RWPE2 (cell line): Measurements from ENCODE around the gene INCA1.

Source experiments
- ATAC-seq: fragments of 200-7000 bp; cut with Tn5 transposase; 3 replicates; pipeline ENCODE4 v1.9.1; 2021; ENCODE audit warnings: low read depth
- DNase-seq: peaks from one replicate; pipeline ENCODE4 v3.0.0-alpha.2; 2020; ENCODE audit warnings: low spot score
- H3K27ac ChIP-seq: fragments of 450-650 bp; 2 replicates; pipeline ENCODE4 v1.5.1; 2017; ENCODE audit warnings: mild to moderate bottlenecking; ENCODE audit not compliant: poor library complexity, severe bottlenecking
- H3K27me3 ChIP-seq: fragments of 250-450 bp; sonication (Bioruptor Pico); 2 replicates; pipeline ENCODE4 v1.5.1; 2021; ENCODE audit warnings: mild to moderate bottlenecking, moderate library complexity; ENCODE audit not compliant: insufficient read depth, poor library complexity, severe bottlenecking
- H3K36me3 ChIP-seq: fragments of 250-450 bp; sonication (Bioruptor Pico); 2 replicates; pipeline ENCODE4 v1.5.1; 2020; ENCODE audit warnings: low read depth, mild to moderate bottlenecking, moderate library complexity
- H3K4me1 ChIP-seq: fragments of 250-450 bp; sonication (Bioruptor Pico); 2 replicates; pipeline ENCODE4 v1.5.1; 2021; ENCODE audit warnings: mild to moderate bottlenecking, moderate library complexity; ENCODE audit not compliant: insufficient read depth, poor library complexity, severe bottlenecking
- H3K4me3 ChIP-seq: fragments of 250-450 bp; sonication (Bioruptor Pico); 2 replicates; pipeline ENCODE4 v1.5.1; 2021; ENCODE audit warnings: mild to moderate bottlenecking, moderate library complexity; ENCODE audit not compliant: severe bottlenecking
- H3K9me3 ChIP-seq: fragments of 250-450 bp; sonication (Bioruptor Pico); 2 replicates; pipeline ENCODE4 v1.5.1; 2021; ENCODE audit warnings: mild to moderate bottlenecking, moderate library complexity; ENCODE audit not compliant: severe bottlenecking
- TF ChIP-seq, protein P1 (sequence below): fragments of 450-650 bp; IDR thresholded peaks from one replicate; pipeline ENCODE4 v1.5.1; 2017; ENCODE audit warnings: mild to moderate bottlenecking, moderate library complexity; ENCODE audit not compliant: poor library complexity, severe bottlenecking

INCA1 gene

DNA sequence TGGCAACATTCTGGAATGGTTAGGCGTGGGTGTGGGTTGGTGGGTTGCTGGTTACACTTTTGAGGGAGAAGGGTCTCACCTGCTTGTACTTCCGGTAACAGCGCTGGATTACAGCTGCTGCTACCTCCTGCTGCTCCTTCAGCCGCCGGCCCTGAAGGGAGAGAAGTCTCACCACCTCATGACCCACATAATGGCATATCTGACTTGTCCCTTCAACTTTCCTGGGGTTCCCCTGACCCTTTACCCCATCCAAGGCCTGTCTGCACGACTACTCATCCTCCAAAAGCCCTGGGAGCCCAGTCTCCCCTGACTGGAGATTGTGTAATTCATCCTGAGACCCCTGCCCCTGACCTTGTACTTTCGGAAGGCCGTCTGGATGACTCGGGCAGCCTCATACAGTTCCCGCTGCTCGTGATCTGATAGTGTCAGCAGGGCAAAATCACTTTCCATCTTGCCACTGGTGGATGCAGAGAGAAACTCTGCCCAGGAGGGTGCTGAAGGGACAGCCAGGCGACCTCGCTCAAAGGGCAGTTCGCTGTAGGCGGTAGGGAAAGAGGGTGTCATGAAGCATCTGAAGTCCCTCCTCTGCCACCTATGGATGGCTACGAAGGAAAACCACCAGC lies 27.7 kb downstream of the INCA1 start:
- H3K4me3 ChIP-seq: peak overlapping the region; percentile 59
- TF ChIP-seq, protein P1, sequence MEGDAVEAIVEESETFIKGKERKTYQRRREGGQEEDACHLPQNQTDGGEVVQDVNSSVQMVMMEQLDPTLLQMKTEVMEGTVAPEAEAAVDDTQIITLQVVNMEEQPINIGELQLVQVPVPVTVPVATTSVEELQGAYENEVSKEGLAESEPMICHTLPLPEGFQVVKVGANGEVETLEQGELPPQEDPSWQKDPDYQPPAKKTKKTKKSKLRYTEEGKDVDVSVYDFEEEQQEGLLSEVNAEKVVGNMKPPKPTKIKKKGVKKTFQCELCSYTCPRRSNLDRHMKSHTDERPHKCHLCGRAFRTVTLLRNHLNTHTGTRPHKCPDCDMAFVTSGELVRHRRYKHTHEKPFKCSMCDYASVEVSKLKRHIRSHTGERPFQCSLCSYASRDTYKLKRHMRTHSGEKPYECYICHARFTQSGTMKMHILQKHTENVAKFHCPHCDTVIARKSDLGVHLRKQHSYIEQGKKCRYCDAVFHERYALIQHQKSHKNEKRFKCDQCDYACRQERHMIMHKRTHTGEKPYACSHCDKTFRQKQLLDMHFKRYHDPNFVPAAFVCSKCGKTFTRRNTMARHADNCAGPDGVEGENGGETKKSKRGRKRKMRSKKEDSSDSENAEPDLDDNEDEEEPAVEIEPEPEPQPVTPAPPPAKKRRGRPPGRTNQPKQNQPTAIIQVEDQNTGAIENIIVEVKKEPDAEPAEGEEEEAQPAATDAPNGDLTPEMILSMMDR: no peak
- H3K4me1 ChIP-seq: peaks cover 12% of the 10 kb centered on the region
- peak overlapping the region; percentile 90 for H3K27ac ChIP-seq
- H3K36me3 ChIP-seq: peaks cover 35% of the 10 kb centered on the region
- DNase-seq: no peak
- H3K9me3 ChIP-seq: no peaks in the 10 kb centered on the region
- no peak for ATAC-seq
- H3K27me3 ChIP-seq: no peaks in the 10 kb centered on the region

DNA sequence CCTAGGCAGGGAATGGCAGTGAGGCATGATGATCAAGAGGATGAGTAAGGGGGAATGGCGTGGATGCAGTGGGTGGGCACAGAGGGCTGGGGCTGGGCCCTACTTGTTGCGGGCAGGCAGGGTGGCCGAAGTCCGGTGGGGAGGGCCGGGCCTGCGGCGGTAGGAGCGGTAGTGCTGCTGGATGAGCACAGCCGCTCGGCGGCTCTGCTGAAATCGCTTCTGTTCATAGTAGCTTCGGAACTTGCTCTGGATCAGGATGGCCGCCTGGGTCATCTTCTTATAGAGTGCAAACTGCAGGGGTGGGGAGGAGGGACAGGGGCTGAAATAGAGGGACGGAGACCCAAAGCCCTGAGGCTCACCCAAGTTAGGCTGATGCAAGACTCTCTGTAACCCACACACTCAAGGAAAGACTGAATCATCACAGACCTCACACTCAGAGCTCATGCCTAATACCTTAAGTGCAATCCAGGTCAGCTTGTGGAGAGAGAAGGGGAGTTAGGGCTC lies 28.2 kb downstream of the INCA1 start:
- Histone ChIP-seq H3K36me3 (peaks cover 32% of the 10 kb centered on the region), H3K9me3 (no peaks in the 10 kb centered on the region), H3K4me3 (peak overlapping the region; percentile 59), H3K4me1 (peaks cover 12% of the 10 kb centered on the region), H3K27me3 (no peaks in the 10 kb centered on the region), H3K27ac (peak overlapping the region; percentile 90)
- TF ChIP-seq, protein P1: no peak
- DNase-seq: no peak
- peak; percentile 31 for ATAC-seq

DNA sequence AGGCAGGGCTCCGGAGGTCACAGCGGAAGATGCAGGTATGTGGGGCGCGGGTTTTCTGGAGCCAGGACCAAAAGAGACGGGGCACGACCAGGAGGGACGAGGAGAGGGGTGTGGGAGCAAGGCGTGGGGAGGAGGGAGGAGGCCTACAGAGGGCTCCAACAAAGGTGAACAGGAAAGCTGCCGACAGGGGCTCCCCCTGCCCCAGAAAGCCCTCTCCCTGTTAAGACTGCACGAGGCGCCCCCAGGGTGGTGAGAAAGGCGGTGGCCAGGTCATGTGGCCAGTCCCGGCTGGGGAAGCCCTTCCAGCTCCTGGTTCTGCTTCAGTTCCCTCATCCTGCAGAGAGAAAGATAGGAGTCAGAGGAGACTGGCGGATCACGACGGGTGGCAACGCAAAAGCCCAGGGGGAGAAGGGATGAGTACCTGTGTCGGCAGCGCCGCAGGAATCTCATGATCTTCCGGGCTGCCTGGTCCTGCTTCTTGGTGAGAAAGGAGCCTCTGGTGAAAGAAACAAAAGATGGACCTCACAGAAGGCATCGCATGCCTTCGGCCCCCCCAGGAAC lies 28.8 kb downstream of the INCA1 start:
- Histone ChIP-seq H3K27me3 (no peaks in the 10 kb centered on the region), H3K9me3 (no peaks in the 10 kb centered on the region), H3K27ac (peak overlapping the region; percentile 90), H3K36me3 (peaks cover 27% of the 10 kb centered on the region), H3K4me1 (peaks cover 12% of the 10 kb centered on the region), H3K4me3 (peak overlapping the region; percentile 59)
- ATAC-seq (no peak), DNase-seq (no peak)
- TF ChIP-seq, protein P1: no peak

DNA sequence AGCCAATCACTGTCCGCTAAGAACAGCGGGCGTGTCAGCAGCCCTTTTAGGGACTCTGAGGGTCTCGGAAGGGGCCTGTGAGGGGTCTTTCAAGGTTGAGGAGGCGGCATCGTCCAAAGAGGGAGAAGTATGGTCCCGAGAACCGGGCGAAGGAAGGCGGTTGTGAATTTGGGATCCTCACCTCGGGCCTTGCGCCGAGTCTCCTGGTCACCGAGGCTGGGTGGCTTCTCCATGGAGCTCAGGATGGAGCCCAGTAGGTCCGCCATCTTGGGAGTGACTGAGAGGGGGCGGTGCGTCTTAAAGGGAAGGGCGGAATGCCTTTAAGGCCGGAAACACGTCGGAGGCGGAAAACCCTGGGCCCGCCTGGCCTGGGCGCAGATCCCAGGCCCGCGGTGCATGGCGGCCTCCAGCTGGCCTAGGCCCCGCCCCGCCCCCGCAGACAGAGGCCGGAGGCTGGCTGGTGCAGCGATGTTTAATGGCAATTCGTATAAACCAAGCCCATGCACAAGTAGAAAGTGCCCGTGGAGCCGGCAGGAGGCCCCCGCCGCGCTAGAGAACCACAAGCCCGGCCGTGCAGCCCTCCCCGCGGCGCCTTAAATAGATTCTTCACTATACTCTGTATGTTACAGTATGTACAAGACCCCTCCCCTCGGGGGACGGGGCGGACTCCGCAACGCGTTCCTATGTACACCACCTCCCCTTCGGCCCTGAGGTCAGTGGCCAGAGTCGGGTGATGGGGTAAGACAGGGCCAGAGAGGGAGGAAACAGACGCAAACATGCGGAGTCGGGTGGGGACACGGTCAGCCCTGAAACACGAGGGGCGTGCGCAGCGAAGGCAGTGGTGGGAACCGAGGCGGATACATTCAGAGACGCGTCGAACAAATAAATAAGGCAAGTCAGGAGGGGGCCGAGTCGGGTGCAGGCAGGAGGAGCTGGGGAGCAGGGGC lies 29.5 kb downstream of the INCA1 start, which contains the start of gene SPAG7:
SPAG7 (minus strand) TSS at position 279 of the 947 bp plus-strand sequence; CDS start at position 266, 13 bp downstream.
- DNase-seq (peak; percentile 90), ATAC-seq (peak; percentile 52)
- Histone ChIP-seq H3K4me1 (peaks cover 12% of the 10 kb centered on the region), H3K4me3 (peak within 1 kb of the TSS; percentile 59), H3K9me3 (no peaks in the 10 kb centered on the region), H3K27ac (peak within 1 kb of the TSS; percentile 90), H3K36me3 (peaks cover 20% of the 10 kb centered on the region), H3K27me3 (no peaks in the 10 kb centered on the region)
- TF ChIP-seq, protein P1: no peak
